MM.1S (cell line): ENCODE data around the gene EXOC7.
A peak's percentile ranks its signal among the peaks of the same experiment; 100 is the strongest.

Experiments
- DNase-seq: peaks from one replicate; pipeline ENCODE4 v3.0.0-alpha.2; 2015
- H2AFZ ChIP-seq: fragments of 300-600 bp; sonication (generic); 2 replicates; pipeline ENCODE4 v1.6.0; 2016; ENCODE audit warnings: antibody characterized with exemption, low read length
- H3F3A ChIP-seq: fragments of 300-600 bp; sonication (generic); 2 replicates; pipeline ENCODE4 v1.6.1; 2016; ENCODE audit warnings: mild to moderate bottlenecking, antibody characterized with exemption, low read length, moderate library complexity, mixed read lengths; ENCODE audit not compliant: insufficient read depth
- H3K27ac ChIP-seq: fragments of 300-600 bp; sonication (generic); 2 replicates; pipeline ENCODE4 v1.5.1; 2016; ENCODE audit warnings: mild to moderate bottlenecking, low read length
- H3K27me3 ChIP-seq: fragments of 300-600 bp; sonication (generic); replicated peaks from 2 replicates; pipeline ENCODE4 v1.6.0; 2016; ENCODE audit warnings: low read length; ENCODE audit not compliant: insufficient read depth
- H3K36me3 ChIP-seq: fragments of 300-600 bp; sonication (generic); replicated peaks from 2 replicates; pipeline ENCODE4 v1.6.1; 2016; ENCODE audit warnings: mild to moderate bottlenecking, low read length, mixed read lengths; ENCODE audit not compliant: insufficient read depth
- H3K4me1 ChIP-seq: fragments of 300-600 bp; sonication (generic); 2 replicates; pipeline ENCODE4 v1.6.1; 2016; ENCODE audit warnings: low read length, mixed read lengths
- H3K4me2 ChIP-seq: fragments of 300-600 bp; sonication (generic); 2 replicates; pipeline ENCODE4 v1.6.0; 2016; ENCODE audit warnings: low read depth, low read length
- H3K4me3 ChIP-seq: fragments of 300-600 bp; sonication (generic); 2 replicates; pipeline ENCODE4 v1.5.1; 2016; ENCODE audit warnings: low read length, mixed read lengths
- H3K79me2 ChIP-seq: fragments of 300-600 bp; sonication (generic); 2 replicates; pipeline ENCODE4 v1.6.1; 2016; ENCODE audit warnings: mixed run types, low read length, mixed read lengths
- H3K9ac ChIP-seq: fragments of 300-600 bp; sonication (generic); 2 replicates; pipeline ENCODE4 v1.6.1; 2016; ENCODE audit warnings: low read length, mixed read lengths
- H3K9me2 ChIP-seq: fragments of 300-600 bp; sonication (generic); replicated peaks from 2 replicates; pipeline ENCODE4 v1.6.1; 2016; ENCODE audit warnings: mild to moderate bottlenecking, low read length, mixed read lengths; ENCODE audit not compliant: insufficient read depth
- H3K9me3 ChIP-seq: fragments of 300-600 bp; sonication (generic); replicated peaks from 2 replicates; pipeline ENCODE4 v1.6.1; 2016; ENCODE audit warnings: mild to moderate bottlenecking, low read length, mixed read lengths; ENCODE audit not compliant: insufficient read depth
- H4K20me1 ChIP-seq: fragments of 300-600 bp; sonication (generic); 2 replicates; pipeline ENCODE4 v1.6.1; 2016; ENCODE audit warnings: mild to moderate bottlenecking, low read length, moderate library complexity, mixed read lengths; ENCODE audit not compliant: insufficient read depth
- CTCF ChIP-seq: fragments of 300-600 bp; sonication (generic); IDR thresholded peaks from 2 replicates; pipeline ENCODE4 v1.5.1; 2016; ENCODE audit warnings: antibody characterized with exemption, low read length, mixed read lengths
- EZH2 ChIP-seq: fragments of 300-600 bp; sonication (generic); optimal IDR thresholded peaks from 2 replicates; pipeline ENCODE3; 2017; ENCODE audit warnings: low read depth, mild to moderate bottlenecking, antibody characterized with exemption, low read length, mixed read lengths
- EZH2phosphoT487 ChIP-seq: fragments of 300-600 bp; sonication (generic); IDR thresholded peaks from 2 replicates; pipeline ENCODE4 v1.6.1; 2018; ENCODE audit warnings: antibody characterized with exemption, low read length

Gene EXOC7

GRCh38 chr17:76148015-76148326 is 44.4 kb upstream of the EXOC7 start:
- Histone ChIP-seq H3K4me2 (no peak overlapping the region), H3K27ac (no peak overlapping the region), H4K20me1 (no peaks in the 10 kb centered on the region), H3K9me3 (no peaks in the 10 kb centered on the region), H3K27me3 (no peaks in the 10 kb centered on the region), H3K4me3 (no peak overlapping the region), H3K79me2 (no peaks in the 10 kb centered on the region), H3K9ac (no peak overlapping the region), H3K36me3 (no peaks in the 10 kb centered on the region), H3K4me1 (peaks cover 21% of the 10 kb centered on the region), H3K9me2 (no peaks in the 10 kb centered on the region), H2AFZ (no peak overlapping the region), H3F3A (peaks cover 7% of the 10 kb centered on the region; the same call in 1 of the 2 replicates)
- no peak for DNase-seq
- no peak for TF ChIP-seq EZH2phosphoT487
- no peak for TF ChIP-seq CTCF
- TF ChIP-seq EZH2, result no peak

- H4K20me1 ChIP-seq, result no peaks in the 10 kb centered on the region
- H3K27me3 ChIP-seq, result no peaks in the 10 kb centered on the region
- H3K27ac ChIP-seq, result no peak overlapping the region
- no peak overlapping the region for H3K4me3 ChIP-seq
- no peak overlapping the region for H3K9ac ChIP-seq
- TF ChIP-seq CTCF (peak; percentile 49), EZH2 (no peak)
- H3K4me1 ChIP-seq, result peaks cover 21% of the 10 kb centered on the region
- H3K36me3 ChIP-seq, result no peaks in the 10 kb centered on the region
- peaks cover 7% of the 10 kb centered on the region; the same call in 1 of the 2 replicates for H3F3A ChIP-seq
- no peak overlapping the region for H2AFZ ChIP-seq
- no peaks in the 10 kb centered on the region for H3K79me2 ChIP-seq
- H3K4me2 ChIP-seq, result no peak overlapping the region
- no peak for DNase-seq
- no peaks in the 10 kb centered on the region for H3K9me2 ChIP-seq
- no peaks in the 10 kb centered on the region for H3K9me3 ChIP-seq
Observed at GRCh38 chr17:76147211-76148014, 43.8 kb upstream of the EXOC7 start.

- DNase-seq, result no peak
- Histone ChIP-seq H3K9me3 (no peaks in the 10 kb centered on the region), H2AFZ (peak overlapping the region; percentile 37), H3K4me3 (0 out of 2 replicates have a peak overlapping the region, but pooled peaks have one; percentile 17), H3F3A (peaks cover 7% of the 10 kb centered on the region; the same call in 1 of the 2 replicates), H3K9me2 (no peaks in the 10 kb centered on the region), H3K9ac (peak overlapping the region; percentile 70), H3K4me1 (peaks cover 27% of the 10 kb centered on the region), H3K36me3 (no peaks in the 10 kb centered on the region), H3K4me2 (peak overlapping the region; percentile 77), H3K27me3 (no peaks in the 10 kb centered on the region), H3K79me2 (no peaks in the 10 kb centered on the region), H4K20me1 (no peaks in the 10 kb centered on the region), H3K27ac (peak overlapping the region; percentile 85)
- no peak for TF ChIP-seq EZH2
- no peak for TF ChIP-seq EZH2phosphoT487
- TF ChIP-seq CTCF, result no peak
Observed at GRCh38 chr17:76146053-76146851, 42.7 kb upstream of the EXOC7 start.
